Activated CD4-positive, alpha-beta T cell treated with anti-CD3 and anti-CD28 coated beads for 48 hours (primary cell): Measurements from ENCODE around the gene SLC25A51.

Experiments used
- DNase-seq: peaks from one replicate; pipeline ENCODE4 v3.0.0-alpha.2; 2020

The SLC25A51 gene, protein sequence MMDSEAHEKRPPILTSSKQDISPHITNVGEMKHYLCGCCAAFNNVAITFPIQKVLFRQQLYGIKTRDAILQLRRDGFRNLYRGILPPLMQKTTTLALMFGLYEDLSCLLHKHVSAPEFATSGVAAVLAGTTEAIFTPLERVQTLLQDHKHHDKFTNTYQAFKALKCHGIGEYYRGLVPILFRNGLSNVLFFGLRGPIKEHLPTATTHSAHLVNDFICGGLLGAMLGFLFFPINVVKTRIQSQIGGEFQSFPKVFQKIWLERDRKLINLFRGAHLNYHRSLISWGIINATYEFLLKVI

GRCh38 chr9:37903647-37904444 is at the start of gene SLC25A51:
SLC25A51 (minus strand) TSS chr9:37904127; CDS start chr9:37888550, 15,577 bp downstream.
- peak; percentile 95 for DNase-seq

DNA sequence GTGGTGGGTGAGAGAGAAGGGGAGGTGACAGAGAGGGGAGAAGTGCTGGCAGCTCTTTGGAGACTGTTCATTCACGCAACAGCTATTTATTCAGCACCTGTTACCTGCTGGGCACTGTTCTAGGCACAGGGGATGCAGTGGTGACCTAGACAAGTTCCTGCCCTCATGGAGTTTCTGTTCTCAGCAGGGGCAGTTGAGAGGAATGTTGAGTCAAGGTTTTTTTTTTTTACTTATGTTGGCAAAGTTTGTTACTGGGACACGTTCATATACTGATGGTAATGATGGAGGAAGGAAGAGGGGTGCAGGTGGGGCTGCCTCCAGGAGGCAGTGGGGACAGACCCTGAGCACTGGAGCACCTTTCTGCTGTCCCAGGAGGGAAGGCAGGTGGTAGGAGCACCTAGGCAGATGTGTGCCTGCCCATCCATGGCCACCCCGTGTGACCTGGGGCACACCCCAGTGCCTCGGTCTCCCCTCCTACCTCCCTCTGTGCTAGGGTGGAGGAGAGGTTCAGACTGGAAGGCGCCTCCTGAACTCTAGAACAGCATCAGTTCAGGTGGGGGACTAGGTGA is 49.4 kb upstream of the SLC25A51 start:
- DNase-seq: no peak

DNA sequence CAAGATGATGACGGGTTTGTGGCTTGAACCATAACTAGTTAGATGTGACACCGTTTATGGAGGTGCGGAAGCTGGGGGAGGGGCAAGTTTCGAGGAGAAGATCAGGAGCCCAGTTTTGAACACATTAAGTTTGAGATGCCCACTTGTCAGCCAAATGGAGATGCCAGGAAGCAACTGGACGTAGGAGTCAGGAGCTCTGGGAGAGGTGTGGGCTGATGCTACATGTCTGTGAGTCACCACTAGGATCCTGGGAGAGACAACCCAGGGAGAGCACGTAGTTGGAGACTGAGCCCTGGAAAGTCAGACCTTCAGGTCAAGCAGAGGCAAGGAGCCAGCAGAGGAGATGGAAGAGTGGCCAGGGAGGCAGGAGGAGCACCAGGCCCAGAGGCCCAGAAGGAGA is 48.8 kb upstream of the SLC25A51 start:
- DNase-seq: no peak

DNA sequence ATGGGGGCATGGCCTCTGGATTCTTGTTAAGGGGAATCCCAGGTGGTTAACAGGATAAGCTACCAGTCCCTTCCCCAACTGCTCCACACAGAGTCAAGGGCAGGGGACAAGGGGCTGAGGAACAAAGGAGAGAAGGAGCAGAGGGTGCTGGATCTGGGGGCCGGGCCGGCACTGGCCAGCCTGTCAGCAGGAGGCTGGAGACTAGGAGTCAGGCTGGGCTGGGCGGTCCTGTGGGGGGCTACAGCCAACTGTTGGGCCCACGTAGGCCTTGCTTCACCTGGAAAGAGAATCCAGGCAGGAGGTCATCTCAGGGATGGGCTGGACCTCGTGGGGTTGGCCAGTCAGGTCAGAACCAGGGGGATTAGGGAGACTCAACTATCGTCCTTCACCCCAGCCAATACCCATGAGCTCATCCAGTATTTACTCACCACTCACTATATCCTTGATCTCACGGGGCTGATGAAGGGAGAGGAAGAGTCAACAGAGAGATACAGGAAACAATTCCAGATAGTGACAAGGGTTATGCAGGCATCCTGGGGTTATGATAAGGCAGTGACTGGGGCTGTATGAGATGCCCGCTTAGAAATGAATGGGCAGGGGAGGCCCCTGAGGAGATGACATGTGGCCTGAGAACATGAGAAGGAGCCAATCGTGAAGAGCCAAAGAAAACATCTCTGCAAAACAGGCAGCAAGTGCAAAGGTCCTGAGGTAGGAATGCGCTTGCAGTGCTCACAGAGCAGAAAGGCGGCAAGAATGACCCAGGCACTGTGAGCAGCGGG is 47.9 kb upstream of the SLC25A51 start:
- DNase-seq: no peak

GRCh38 chr9:37950561-37950960 is 46.6 kb upstream of the SLC25A51 start:
- no peak for DNase-seq

DNA sequence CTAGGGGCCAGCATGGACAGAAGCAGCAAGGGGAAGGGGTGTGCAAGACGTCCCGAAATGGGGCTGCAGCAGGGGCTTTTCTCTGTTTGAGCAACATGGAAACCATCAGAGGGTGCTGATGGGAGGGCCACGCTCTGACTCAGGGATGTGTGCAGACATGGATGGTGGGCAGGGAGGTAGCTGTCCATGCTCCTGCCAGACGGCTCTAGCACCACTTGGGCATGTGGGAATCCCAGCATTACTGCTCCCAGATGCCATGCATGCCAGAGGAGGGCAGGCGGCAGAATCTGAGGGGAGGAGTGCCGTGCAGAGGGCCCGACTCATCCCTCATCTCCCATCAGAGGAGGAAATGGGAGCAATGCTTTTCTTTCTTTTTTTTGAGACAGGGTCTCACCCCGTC is 45.6 kb upstream of the SLC25A51 start:
- no peak for DNase-seq

GRCh38 chr9:37948417-37948980 is 44.6 kb upstream of the SLC25A51 start:
- DNase-seq: no peak

DNA sequence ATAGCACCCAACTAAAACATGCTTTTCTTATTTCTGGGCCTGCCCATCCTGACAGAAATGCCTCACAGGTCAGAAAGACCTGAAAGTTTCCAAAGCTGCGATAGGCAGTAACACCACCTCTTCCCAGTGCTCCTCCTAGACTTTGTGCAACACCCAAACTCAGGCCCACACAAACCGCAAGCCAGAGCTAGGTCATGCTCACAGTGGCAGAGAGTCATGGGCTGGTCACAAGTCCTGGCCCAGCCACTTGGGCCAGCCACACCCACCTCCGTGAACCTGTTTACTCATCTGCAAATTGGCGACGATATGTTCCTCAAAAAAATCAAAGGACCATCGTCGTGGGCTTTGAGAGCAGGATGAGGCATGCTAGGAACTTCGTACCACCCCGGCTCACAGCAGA is 44.0 kb upstream of the SLC25A51 start:
- DNase-seq: no peak

DNA sequence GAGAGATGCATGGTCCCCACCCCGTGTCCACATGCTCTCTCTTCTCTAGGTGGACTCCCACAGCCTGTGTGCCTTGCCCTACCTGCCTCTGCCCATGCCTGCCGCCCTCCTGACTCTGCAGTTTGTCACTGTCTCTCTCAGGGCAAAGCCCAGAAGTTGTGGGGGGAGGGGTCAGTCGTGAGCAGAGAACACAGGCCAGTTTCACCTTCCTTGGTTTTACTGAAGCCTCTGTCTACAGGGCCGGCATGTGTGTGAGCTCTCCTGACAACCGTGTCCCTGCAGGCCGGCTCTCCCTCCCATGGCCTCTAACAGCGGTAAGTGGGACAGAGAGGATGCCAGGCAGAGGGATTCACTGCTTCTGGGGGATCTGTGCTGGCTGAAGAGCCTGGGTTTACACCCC is 43.5 kb upstream of the SLC25A51 start:
- no peak for DNase-seq

DNA sequence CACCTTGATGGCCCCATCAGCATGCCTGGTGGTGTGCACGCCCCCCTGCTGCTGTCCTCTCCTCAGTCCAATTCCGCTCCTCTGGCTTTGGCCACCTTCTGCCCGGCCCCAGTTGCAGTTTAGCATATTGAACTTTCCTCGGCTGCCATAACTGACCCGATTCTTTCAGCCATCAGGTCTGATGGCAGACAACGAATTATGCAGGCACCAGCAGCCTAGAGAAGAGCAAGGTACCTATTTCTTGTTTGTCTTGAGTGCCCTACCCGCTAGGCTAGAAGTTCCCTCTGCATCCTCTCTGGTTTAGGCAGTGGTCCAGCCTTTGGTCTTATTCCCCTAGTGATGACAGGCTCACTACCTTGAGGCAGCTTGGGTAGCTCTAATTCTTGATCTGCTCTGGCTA is 43.0 kb upstream of the SLC25A51 start:
- no peak for DNase-seq

- DNase-seq: no peak
Observed at GRCh38 chr9:37946041-37946440, 42.1 kb upstream of the SLC25A51 start.

DNA sequence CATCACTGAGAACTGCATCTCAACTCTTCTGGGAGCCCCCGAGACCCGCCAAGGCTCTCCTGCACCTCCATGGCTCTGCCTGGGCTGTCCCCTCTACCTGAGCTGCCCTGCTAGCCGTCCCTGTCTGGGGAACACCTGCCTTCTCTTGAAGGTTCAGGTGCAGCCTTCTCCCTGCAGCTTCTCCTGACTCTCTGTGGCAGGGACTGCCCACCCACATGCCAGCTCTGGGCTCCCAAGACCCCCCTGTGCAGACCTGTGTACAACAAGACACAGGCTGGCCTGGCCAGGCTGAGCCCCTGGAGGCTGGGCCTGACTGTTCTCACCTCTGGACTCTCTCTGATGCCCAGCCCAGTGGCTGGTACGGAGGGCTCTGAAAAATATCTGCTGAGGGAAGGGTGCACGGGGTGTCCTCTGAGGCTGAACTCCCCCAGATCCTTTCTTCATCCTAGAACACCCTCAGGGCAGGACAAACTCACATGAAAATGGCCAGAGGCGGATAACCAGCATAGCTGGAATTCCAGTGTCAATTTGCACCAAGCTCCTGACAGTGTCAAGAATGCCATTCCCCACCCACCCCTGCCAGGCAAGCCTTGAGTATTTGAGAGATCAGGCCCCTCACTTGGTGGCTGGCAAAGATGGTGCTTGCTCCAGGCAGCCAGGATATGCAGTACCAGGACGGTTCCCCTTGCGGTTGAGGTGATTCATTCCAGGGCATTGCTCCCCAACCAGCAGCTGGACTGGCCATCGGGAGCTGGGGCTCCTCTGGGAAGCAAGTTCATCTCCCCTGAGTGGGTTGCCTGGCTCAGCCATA is 40.9 kb upstream of the SLC25A51 start:
- DNase-seq: no peak

DNA sequence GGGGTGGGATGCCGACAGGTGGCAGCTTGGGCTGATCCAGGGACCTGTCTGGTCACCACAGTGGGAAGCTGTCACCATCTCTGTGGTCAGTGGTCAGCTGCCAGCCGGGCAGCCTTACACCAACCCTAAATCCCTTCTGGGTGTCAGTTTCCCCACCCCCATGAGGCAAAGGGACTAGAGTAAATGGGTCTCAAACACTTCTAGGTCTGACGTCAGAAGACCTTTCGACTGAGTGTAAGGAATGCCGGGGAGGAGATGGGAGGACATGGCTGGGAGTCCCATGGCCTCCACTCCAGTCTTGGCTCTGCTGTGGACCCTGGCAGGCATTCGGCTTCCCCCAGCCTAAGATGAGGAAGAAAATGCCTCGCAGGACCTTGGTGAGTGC is 40.3 kb upstream of the SLC25A51 start:
- DNase-seq: no peak

- DNase-seq: no peak
Observed at GRCh38 chr9:37943345-37944265, 39.7 kb upstream of the SLC25A51 start.

DNA sequence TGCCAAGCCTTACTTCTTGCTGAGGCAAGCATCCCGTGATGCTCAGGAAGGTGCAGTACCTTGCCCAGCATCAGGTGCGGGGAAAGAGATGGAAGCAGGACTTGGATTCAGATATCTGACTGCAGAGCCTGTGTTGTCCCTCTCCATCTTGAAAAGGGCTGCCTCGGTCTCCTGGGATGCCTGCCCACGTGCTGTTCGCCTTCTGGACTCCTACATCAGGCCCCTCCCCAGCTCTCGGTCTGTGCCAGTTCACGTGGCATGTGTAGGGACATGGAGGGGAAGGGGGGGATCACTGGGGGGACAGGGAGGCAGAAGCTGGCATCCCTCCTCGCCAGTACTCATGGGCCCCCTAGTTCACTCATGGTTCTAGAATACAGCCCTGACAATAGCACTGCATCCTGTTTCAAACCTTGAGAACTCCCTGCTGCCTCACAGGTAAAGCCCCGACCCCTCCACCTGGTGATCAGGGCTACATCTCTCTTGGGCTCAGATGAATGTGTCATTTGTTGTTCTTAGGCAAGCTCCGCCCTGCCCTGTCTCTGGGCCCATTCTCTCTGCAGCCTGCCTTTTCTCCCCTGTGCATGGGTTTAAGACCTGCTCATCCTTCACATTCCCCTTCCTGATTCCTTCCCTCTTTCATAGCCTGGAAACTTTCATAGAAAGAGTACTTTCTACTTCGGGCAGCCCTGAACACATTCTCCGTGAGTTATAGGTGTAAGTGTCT is 38.9 kb upstream of the SLC25A51 start:
- no peak for DNase-seq

- no peak for DNase-seq
Observed at GRCh38 chr9:37941253-37941652, 37.3 kb upstream of the SLC25A51 start.

DNA sequence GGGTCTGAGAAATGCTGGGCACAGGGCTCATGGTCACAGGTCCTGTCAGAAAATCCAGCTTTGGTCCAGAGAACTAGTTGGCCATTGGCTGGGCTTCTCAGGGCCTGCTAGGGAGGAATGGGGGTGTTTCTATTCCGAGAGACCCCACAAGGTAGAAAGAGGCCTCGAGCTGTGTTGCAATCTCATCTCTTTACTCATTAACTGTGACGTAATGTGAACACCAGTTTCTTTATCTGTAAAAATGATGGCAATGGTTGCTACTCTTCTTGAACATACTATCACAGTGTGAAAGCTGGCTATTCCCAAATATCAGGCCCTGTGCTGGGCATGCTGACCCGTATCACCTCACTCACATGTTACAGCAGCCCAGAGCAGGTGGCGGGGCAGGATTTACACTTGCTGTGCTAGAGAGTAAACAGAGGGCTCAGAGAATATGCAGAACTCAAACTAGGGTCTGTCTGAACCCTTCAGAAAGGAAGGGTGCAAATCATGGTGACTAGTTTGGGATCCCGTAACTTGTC is 35.7 kb upstream of the SLC25A51 start:
- DNase-seq: no peak

DNA sequence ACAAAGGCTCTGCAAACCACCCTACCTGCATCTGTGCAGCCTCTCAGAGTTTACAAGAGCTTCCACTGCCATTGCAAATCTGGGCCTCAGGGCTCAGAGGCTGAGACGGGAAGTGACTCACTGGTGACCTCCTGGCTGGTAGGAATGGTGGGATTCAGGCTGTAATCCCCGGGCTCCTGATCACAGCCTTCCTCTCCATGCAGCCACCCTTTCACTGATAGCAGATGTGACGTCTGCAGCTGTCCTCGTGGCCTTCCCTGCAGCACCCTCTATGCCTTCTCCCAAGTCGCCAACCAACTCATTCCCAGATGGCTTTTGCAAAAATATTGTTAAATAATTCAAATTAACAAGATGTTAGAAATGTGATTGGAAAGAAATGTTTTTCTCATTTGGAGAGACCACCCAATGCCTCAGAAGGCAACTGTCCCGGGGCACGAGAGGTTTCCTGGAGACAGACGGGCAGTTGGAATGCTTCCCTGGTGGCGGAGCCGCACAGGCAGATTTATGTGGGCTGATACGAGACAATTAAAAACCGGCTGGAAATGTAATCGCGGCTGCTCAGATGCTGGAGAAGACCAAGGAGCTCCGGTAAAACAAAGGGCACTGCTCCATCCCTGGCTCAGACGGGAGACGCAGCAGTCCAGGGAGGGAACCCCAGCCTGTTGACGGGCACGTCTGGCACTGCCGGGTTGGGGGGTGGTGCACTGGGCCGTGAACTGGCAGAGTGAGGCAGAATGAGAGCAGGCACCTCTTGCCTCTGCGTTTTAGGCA is 34.4 kb upstream of the SLC25A51 start:
- no peak for DNase-seq

DNA sequence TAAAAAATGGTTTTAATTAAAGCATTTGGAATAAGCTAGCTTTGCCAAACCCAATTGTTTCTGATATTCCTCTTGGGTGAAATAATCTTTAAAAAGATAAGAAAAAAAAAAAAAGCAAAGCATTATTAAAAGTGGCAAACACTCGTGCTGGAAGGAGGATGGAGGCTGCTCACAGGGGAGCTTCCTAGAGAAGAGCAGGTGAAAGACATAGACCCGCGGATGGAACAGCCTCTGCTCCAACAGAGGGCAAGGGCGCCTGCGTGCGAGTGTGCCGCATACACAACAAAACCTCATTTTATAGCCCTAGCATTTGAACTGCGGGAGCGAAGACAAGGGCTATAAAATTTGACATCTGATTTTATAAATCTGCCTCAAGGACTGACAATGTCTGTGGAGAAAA is 33.4 kb upstream of the SLC25A51 start:
- no peak for DNase-seq
